Breast epithelium (tissue), 4 donors: ENCODE results near the gene TPM4. TPM values are rescaled to one million over a fixed set of nuclear protein-coding genes. Genes with fewer than 3 reads are reported as not detected.
"Not testable (repeated sequence)": the region's sequence is repeated elsewhere in the genome, so short reads cannot be mapped to it uniquely, and the experiment has no call there.

Source experiments
- DNase-seq, 2 donors: peaks; one replicate each; pipeline ENCODE4 v3.0.0-alpha.2; 2019; ENCODE audit warnings: low spot score in 2 of 2
- H3K27ac ChIP-seq, 2 donors: fragments of 200-600 bp; sonication (generic) in 1 of 2; one replicate each; pipeline ENCODE4 v1.5.1; 2016 to 2019; ENCODE audit warnings: mild to moderate bottlenecking in 1 of 2
- H3K27me3 ChIP-seq, 2 donors: fragments of 200-600 bp; sonication (generic) in 1 of 2; one replicate each; pipeline versions ENCODE4 v1.5.1 to v1.6.0; 2017 to 2019; ENCODE audit warnings: control low read depth in 1 of 2, mild to moderate bottlenecking in 1 of 2
- H3K36me3 ChIP-seq: fragments of 200-600 bp; one replicate; pipeline ENCODE4 v1.5.1; 2019
- H3K4me1 ChIP-seq, 2 donors: fragments of 200-600 bp; sonication (generic); one replicate each; pipeline ENCODE4 v1.5.1; 2016 to 2019; ENCODE audit warnings: control low read depth in 1 of 2
- H3K4me3 ChIP-seq, 3 donors: fragments of 200-600 bp; sonication (generic); 1 replicate in 2 of 3; 2 replicates in 1 of 3; pipeline ENCODE4 v1.5.1; 2016 to 2019; ENCODE audit warnings: mild to moderate bottlenecking in 3 of 3, moderate library complexity in 2 of 3
- H3K9me3 ChIP-seq, 2 donors: fragments of 200-600 bp; sonication (generic) in 1 of 2; one replicate each; pipeline ENCODE4 v1.5.1; 2016 to 2019; ENCODE audit warnings: control low read depth in 1 of 2
- CTCF ChIP-seq, 3 donors: fragments of 450-650 bp; IDR thresholded peaks; one replicate each; pipeline ENCODE4 v1.5.1; 2016 to 2017; ENCODE audit warnings: antibody characterized with exemption in 3 of 3, mild to moderate bottlenecking in 3 of 3, moderate library complexity in 3 of 3
- POLR2A ChIP-seq: fragments of 450-650 bp; IDR thresholded peaks from one replicate; pipeline ENCODE4 v1.6.1; 2016; ENCODE audit warnings: antibody characterized with exemption, mild to moderate bottlenecking, moderate library complexity
- POLR2AphosphoS5 ChIP-seq, 3 donors: sonication (generic); formaldehyde crosslinking; IDR thresholded peaks; one replicate each; pipeline ENCODE4 v1.6.1; 2017; ENCODE audit warnings: antibody characterized with exemption in 3 of 3
- intact Hi-C: fragments of 100-400 bp; cut with DNase I; formaldehyde crosslinking; loops from one replicate; pipeline ENCODE4 v1.15.1; 2023; ENCODE audit warnings: low total_unique reads
- total RNA-seq, 3 donors: library from RNA; depleted of rRNA; stranded (reverse); fragments of >200 nt; gene quantifications; one replicate each; pipeline ENCODE4 v1.1.0, GENCODE V29; 2016

Gene TPM4
- total RNA-seq, 3 donors from 2014 or later = 257 to 652 (median 430) TPM

- Histone ChIP-seq H3K4me1 (no peaks in the 10 kb centered on the region), H3K27ac (peak overlapping the region; percentile 58 to 85), H3K4me3 (no peak overlapping the region), H3K36me3 (no peaks in the 10 kb centered on the region), H3K27me3 (no peaks in the 10 kb centered on the region), H3K9me3 (no peaks in the 10 kb centered on the region)
- TF ChIP-seq CTCF (IDR thresholded peaks at IDR 0.05) = no peak
- TF ChIP-seq POLR2AphosphoS5 (IDR thresholded peaks at IDR 0.05) = peak in 1 of 3 donors; percentile 36
- TF ChIP-seq POLR2A = no peak
- intact Hi-C loops = no loop called here
- no peak for DNase-seq
Measured at GRCh38 chr19:16095071-16095571, 18.8 kb downstream of the TPM4 start.

- no peak for TF ChIP-seq CTCF (IDR thresholded peaks at IDR 0.05)
- peak in 1 of 3 donors; percentile 27 for TF ChIP-seq POLR2AphosphoS5 (IDR thresholded peaks at IDR 0.05)
- no peak for TF ChIP-seq POLR2A
Measured at GRCh38 chr19:16096280-16096855, 20.1 kb downstream of the TPM4 start.

GRCh38 chr19:16098416-16098768 is 22.1 kb downstream of the TPM4 start:
- TF ChIP-seq POLR2A (no peak), CTCF (IDR thresholded peaks at IDR 0.05) (no peak), POLR2AphosphoS5 (IDR thresholded peaks at IDR 0.05) (no peak)
- no peaks in the 10 kb centered on the region for H3K4me1 ChIP-seq
- peaks cover 4% of the 10 kb centered on the region for H3K36me3 ChIP-seq
- H3K4me3 ChIP-seq = no peak overlapping the region
- no peak for DNase-seq
- H3K27me3 ChIP-seq = no peaks in the 10 kb centered on the region
- H3K9me3 ChIP-seq = no peaks in the 10 kb centered on the region
- intact Hi-C loops = no loop called here
- peak overlapping the region; percentile 74 to 78 for H3K27ac ChIP-seq

More at GRCh38 chr19:16096280-16096855, 20.1 kb downstream of the TPM4 start:
- no peaks in the 10 kb centered on the region for H3K9me3 ChIP-seq
- intact Hi-C loops = no loop called here
- H3K4me1 ChIP-seq = no peaks in the 10 kb centered on the region
- peak overlapping the region; percentile 50 to 58 for H3K27ac ChIP-seq
- no peak for DNase-seq
- H3K36me3 ChIP-seq = no peaks in the 10 kb centered on the region
- no peaks in the 10 kb centered on the region for H3K27me3 ChIP-seq
- H3K4me3 ChIP-seq = no peak overlapping the region

- no peak overlapping the region for H3K4me3 ChIP-seq
- no peaks in the 10 kb centered on the region for H3K9me3 ChIP-seq
- H3K27me3 ChIP-seq = no peaks in the 10 kb centered on the region
- H3K36me3 ChIP-seq = peaks cover 4% of the 10 kb centered on the region
- intact Hi-C loops = no loop called here
- H3K4me1 ChIP-seq = no peaks in the 10 kb centered on the region
- TF ChIP-seq POLR2A = no peak
- no peak for TF ChIP-seq CTCF (IDR thresholded peaks at IDR 0.05)
- no peak for TF ChIP-seq POLR2AphosphoS5 (IDR thresholded peaks at IDR 0.05)
- DNase-seq = no peak
- H3K27ac ChIP-seq = peak overlapping the region in 1 of 2 donors; percentile 74
Measured at GRCh38 chr19:16098821-16099220, 22.5 kb downstream of the TPM4 start.

- H3K27me3 ChIP-seq, DNase-seq, H3K9me3 ChIP-seq, intact Hi-C loops, H3K36me3 ChIP-seq, H3K4me1 ChIP-seq, H3K4me3 ChIP-seq, H3K27ac ChIP-seq: not testable (repeated sequence)
Measured at GRCh38 chr19:16099314-16099965, 23.1 kb downstream of the TPM4 start.
